ENCODE measurements around the gene MPC1L. TPM values are rescaled to one million over a fixed set of nuclear protein-coding genes. Genes with fewer than 3 reads are reported as not detected.

The MPC1L gene
- total RNA-seq, 1 experiment from 2014 or later, result not detected

GRCh38 chrX:40603446-40603845 is 19.8 kb upstream of the MPC1L start:
- H3K27me3 Mint-ChIP-seq (ENCODE audit: low read depth), result no peaks in the 10 kb centered on the region
- CTCF ChIA-PET, result no interaction called here
- POLR2A ChIA-PET, result interaction anchor here (0.6 kb wide), 1 partner anchor 126 kb away, joined by 3 read pairs; no protein-coding TSS in a partner anchor
- no peak for TF ChIP-seq ZMAT4 (CRISPR knock-in tag; IDR thresholded peaks at IDR 0.05)
- no peak for TF ChIP-seq ZNF671 (CRISPR knock-in tag; IDR thresholded peaks at IDR 0.05)
- TF ChIP-seq ESRRA (CRISPR knock-in tag; IDR thresholded peaks at IDR 0.05; ENCODE audit: borderline replicate concordance), result no peak
- no peak for TF ChIP-seq ZNF232 (CRISPR knock-in tag; IDR thresholded peaks at IDR 0.05)
- no peak for TF ChIP-seq PRRX2 (CRISPR knock-in tag; IDR thresholded peaks at IDR 0.05)
- TF ChIP-seq MXD4 (CRISPR knock-in tag; IDR thresholded peaks at IDR 0.05; ENCODE audit: borderline replicate concordance), result no peak
- no peak for TF ChIP-seq KAT7 (CRISPR knock-in tag; IDR thresholded peaks at IDR 0.05; ENCODE audit: borderline replicate concordance)
- no peak for TF ChIP-seq ZNF263 (CRISPR knock-in tag; IDR thresholded peaks at IDR 0.05; ENCODE audit: low read depth)
- TF ChIP-seq NR3C1 (CRISPR knock-in tag; conservative IDR thresholded peaks at IDR 0.05; ENCODE audit: low read depth), result no peak
- no peak overlapping the region for H3K27ac Mint-ChIP-seq
- no peak for DNase-seq (ENCODE audit: low spot score)
- H3K4me3 Mint-ChIP-seq, result no peak overlapping the region
- no peaks in the 10 kb centered on the region for H3K9me3 Mint-ChIP-seq
- no peaks in the 10 kb centered on the region for H3K4me1 Mint-ChIP-seq
- peaks cover 22% of the 10 kb centered on the region for H3K36me3 Mint-ChIP-seq
- ATAC-seq, result no peak

GRCh38 chrX:40607381-40607780 is 15.8 kb upstream of the MPC1L start:
- CTCF ChIA-PET, result no interaction called here
- H3K9me3 Mint-ChIP-seq, result no peaks in the 10 kb centered on the region

GRCh38 chrX:40612511-40612910 is 10.7 kb upstream of the MPC1L start:
- POLR2A ChIA-PET, result no interaction called here
- Mint-ChIP-seq H3K4me3 (no peak overlapping the region), H3K4me1 (no peaks in the 10 kb centered on the region), H3K9me3 (no peaks in the 10 kb centered on the region), H3K27me3 (ENCODE audit: low read depth) (no peaks in the 10 kb centered on the region), H3K36me3 (no peaks in the 10 kb centered on the region), H3K27ac (no peak overlapping the region)
- no peak for ATAC-seq
- TF ChIP-seq NR3C1 (CRISPR knock-in tag; conservative IDR thresholded peaks at IDR 0.05; ENCODE audit: low read depth), result no peak
- TF ChIP-seq SP1 (CRISPR knock-in tag; conservative IDR thresholded peaks at IDR 0.05), result no peak
- TF ChIP-seq ELF4 (CRISPR knock-in tag; IDR thresholded peaks at IDR 0.05; ENCODE audit: low read depth), result no peak
- TF ChIP-seq ATF6 (CRISPR knock-in tag; IDR thresholded peaks at IDR 0.05), result no peak
- TF ChIP-seq IRF2 (CRISPR knock-in tag; IDR thresholded peaks at IDR 0.05; ENCODE audit: borderline replicate concordance, low read depth), result no peak
- no peak for TF ChIP-seq USF2 (CRISPR knock-in tag; IDR thresholded peaks at IDR 0.05)
- TF ChIP-seq ZNF671 (CRISPR knock-in tag; IDR thresholded peaks at IDR 0.05), result no peak
- no peak for TF ChIP-seq CBFB (CRISPR knock-in tag; IDR thresholded peaks at IDR 0.05; ENCODE audit: low read depth)
- no peak for TF ChIP-seq ZNF396 (CRISPR knock-in tag; IDR thresholded peaks at IDR 0.05; ENCODE audit: borderline replicate concordance)
- TF ChIP-seq CTCF (IDR thresholded peaks at IDR 0.05), result no peak
- no peak for TF ChIP-seq EMX1 (CRISPR knock-in tag; IDR thresholded peaks at IDR 0.05)
- no peak for TF ChIP-seq FOXP1 (CRISPR knock-in tag; IDR thresholded peaks at IDR 0.05; ENCODE audit: borderline replicate concordance)
- no peak for TF ChIP-seq FOXK1 (CRISPR knock-in tag; IDR thresholded peaks at IDR 0.05)
- no peak for TF ChIP-seq TCF7 (CRISPR knock-in tag; IDR thresholded peaks at IDR 0.05; ENCODE audit: low read depth)
- TF ChIP-seq PREB (CRISPR knock-in tag; IDR thresholded peaks at IDR 0.05; ENCODE audit: borderline replicate concordance), result no peak
- no peak for TF ChIP-seq TEAD4 (CRISPR knock-in tag; IDR thresholded peaks at IDR 0.05)
- no peak for TF ChIP-seq CREM (CRISPR knock-in tag; IDR thresholded peaks at IDR 0.05)
- TF ChIP-seq JUN (CRISPR knock-in tag; IDR thresholded peaks at IDR 0.05), result no peak
- TF ChIP-seq RORB (CRISPR knock-in tag; IDR thresholded peaks at IDR 0.05), result no peak
- no peak for TF ChIP-seq ATF2 (CRISPR knock-in tag; IDR thresholded peaks at IDR 0.05; ENCODE audit: borderline replicate concordance, low read depth)
- no peak for DNase-seq (ENCODE audit: low spot score)
- CTCF ChIA-PET, result no interaction called here

More at GRCh38 chrX:40607381-40607780, 15.8 kb upstream of the MPC1L start:
- Mint-ChIP-seq H3K4me1 (no peaks in the 10 kb centered on the region), H3K27me3 (ENCODE audit: low read depth) (no peaks in the 10 kb centered on the region), H3K27ac (no peak overlapping the region), H3K4me3 (no peak overlapping the region), H3K36me3 (no peaks in the 10 kb centered on the region)
- ATAC-seq, result no peak
- TF ChIP-seq ELF4 (CRISPR knock-in tag; IDR thresholded peaks at IDR 0.05; ENCODE audit: low read depth) (no peak), FOXJ3 (CRISPR knock-in tag; IDR thresholded peaks at IDR 0.05; ENCODE audit: borderline replicate concordance) (no peak), TCF7 (CRISPR knock-in tag; IDR thresholded peaks at IDR 0.05; ENCODE audit: low read depth) (no peak)
- DNase-seq (ENCODE audit: low spot score), result no peak
- POLR2A ChIA-PET, result no interaction called here

Data from WTC11 (cell line).